Astrocyte (in vitro differentiated cells and primary cell): ENCODE data around the gene COL12A1.
A peak's percentile ranks its signal among the peaks of the same experiment; 100 is the strongest.

Experiments
- CTCF ChIP-seq: IDR thresholded peaks from 2 replicates; pipeline ENCODE4 v1.5.1; 2011; ENCODE audit warnings: low read depth, mild to moderate bottlenecking, inconsistent platforms, low read length, moderate library complexity; ENCODE audit not compliant: insufficient read depth
- EZH2 ChIP-seq: IDR thresholded peaks from 2 replicates; pipeline ENCODE4 v1.6.1; 2012; ENCODE audit warnings: mild to moderate bottlenecking, low read length, inconsistent platforms; ENCODE audit not compliant: insufficient read depth

DNA sequence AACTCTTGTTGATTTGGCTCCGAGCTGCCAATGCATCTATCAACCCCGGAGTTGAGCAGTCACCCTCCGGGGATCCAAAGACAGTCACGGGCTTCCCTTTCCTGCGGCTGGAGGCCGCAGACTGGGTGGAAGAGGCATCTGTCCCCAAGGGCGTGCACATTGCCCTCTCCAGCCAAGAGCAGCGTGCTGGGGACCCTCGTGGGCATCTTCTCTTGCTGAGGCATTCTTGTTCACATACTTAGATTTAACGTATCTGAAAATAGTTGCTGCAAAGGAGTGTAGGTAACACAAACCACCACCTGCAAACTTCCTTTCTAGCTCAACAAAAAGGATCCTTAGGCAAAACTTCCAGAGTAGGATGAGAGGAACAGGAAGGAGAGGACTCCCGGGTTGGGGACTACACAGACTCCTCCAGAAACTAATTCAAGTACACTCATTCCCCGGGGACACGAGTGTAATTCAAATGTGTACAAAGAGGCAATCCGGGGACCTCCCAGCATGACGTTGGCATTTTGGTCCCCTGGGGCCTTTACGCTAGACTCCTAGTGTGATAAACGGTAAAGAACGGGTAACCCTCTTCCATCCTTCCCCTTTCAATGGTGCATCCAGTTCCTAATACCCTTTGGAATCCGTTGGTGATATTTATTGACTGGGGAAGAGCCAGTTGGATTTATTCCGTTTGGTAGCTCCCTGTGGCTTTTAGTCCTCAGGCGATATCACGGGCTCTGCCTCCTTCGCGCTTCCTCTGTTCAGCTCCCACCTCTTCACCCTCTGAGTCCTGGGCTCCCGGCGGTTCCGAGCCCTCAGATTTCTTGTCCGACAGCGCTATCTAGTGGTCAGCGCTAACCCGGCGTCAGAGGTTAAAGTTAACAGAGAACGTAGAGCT is 2.7 kb upstream of the COL12A1 start:
- peak; percentile 88 for TF ChIP-seq CTCF
- TF ChIP-seq EZH2 = no peak
